ENCODE results near the gene YIPF7.

DNA sequence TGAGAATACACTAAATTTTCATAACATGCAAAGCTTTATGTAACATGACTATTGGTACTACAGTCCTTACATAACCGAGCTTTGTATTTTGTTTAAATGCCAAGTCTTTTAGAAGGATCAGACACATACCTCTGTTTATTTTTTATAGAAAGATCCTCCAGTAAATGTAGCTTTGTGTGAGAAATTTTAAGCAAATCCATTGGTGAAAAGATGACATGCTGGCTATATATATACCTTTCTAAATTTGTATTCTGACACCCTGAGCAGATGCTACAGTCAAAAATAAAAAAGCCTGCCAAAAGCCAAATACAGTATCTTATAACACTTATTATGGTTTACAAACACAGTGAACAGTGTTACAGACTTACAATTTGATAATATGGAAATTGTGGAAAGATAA, at the start of gene YIPF7:
- no peak for TF ChIP-seq POLR2A (IDR thresholded peaks at IDR 0.05; ENCODE audit: low read length)
- no peak for TF ChIP-seq GATA1 (IDR thresholded peaks at IDR 0.05; ENCODE audit: low read depth, low read length)
